BLaER1 (cell line): Measurements from ENCODE around the gene CALHM6.

Experiments used
- H3K27ac ChIP-seq: shearing (Covaris generic); formaldehyde crosslinking; 2 replicates; pipeline ENCODE4 v1.8.1; 2022
- H3K27me3 ChIP-seq: shearing (Covaris generic); formaldehyde crosslinking; 2 replicates; pipeline ENCODE4 v1.8.1; 2022
- H3K36me3 ChIP-seq: shearing (Covaris generic); formaldehyde crosslinking; 2 replicates; pipeline ENCODE4 v1.8.1; 2022
- H3K4me1 ChIP-seq: shearing (Covaris generic); formaldehyde crosslinking; 2 replicates; pipeline ENCODE4 v1.8.1; 2022
- H3K4me2 ChIP-seq: shearing (Covaris generic); formaldehyde crosslinking; 2 replicates; pipeline ENCODE4 v1.8.1; 2022
- H3K4me3 ChIP-seq: shearing (Covaris generic); formaldehyde crosslinking; 2 replicates; pipeline ENCODE4 v1.8.1; 2022
- H3K9ac ChIP-seq: shearing (Covaris generic); formaldehyde crosslinking; 2 replicates; pipeline ENCODE4 v1.8.1; 2022
- H3K9me3 ChIP-seq: shearing (Covaris generic); formaldehyde crosslinking; 2 replicates; pipeline ENCODE4 v1.8.1; 2022
- H4K20me1 ChIP-seq: shearing (Covaris generic); formaldehyde crosslinking; 2 replicates; pipeline ENCODE4 v1.8.1; 2022
- Cebpa-rat ChIP-seq: shearing (Covaris generic); IDR thresholded peaks from 2 replicates; pipeline ENCODE4 v1.8.1; 2022

CALHM6 gene

GRCh38 chr6:116461331-116461931 is at the start of gene CALHM6:
CALHM6 (plus strand) TSS chr6:116461375; CDS start chr6:116461930, 555 bp downstream.
- Histone ChIP-seq H3K36me3 (no peaks in the 10 kb centered on the region), H4K20me1 (no peaks in the 10 kb centered on the region), H3K27ac (no peak within 1 kb of the TSS), H3K4me2 (peak within 1 kb of the TSS; percentile 58), H3K9me3 (peaks cover 11% of the 10 kb centered on the region), H3K4me3 (peak within 1 kb of the TSS; percentile 60), H3K4me1 (peaks cover 10% of the 10 kb centered on the region; the same call in 1 of the 2 replicates), H3K9ac (no peak within 1 kb of the TSS), H3K27me3 (peaks cover 30% of the 10 kb centered on the region)
- TF ChIP-seq Cebpa-rat = no peak

- no peaks in the 10 kb centered on the region for H3K27me3 ChIP-seq
- no peak overlapping the region for H3K4me3 ChIP-seq
- no peaks in the 10 kb centered on the region for H3K36me3 ChIP-seq
- no peak for TF ChIP-seq Cebpa-rat
- H3K4me2 ChIP-seq = no peak overlapping the region
- peaks cover 28% of the 10 kb centered on the region for H3K4me1 ChIP-seq
- H3K9me3 ChIP-seq = no peaks in the 10 kb centered on the region
- no peak overlapping the region for H3K9ac ChIP-seq
- H4K20me1 ChIP-seq = no peaks in the 10 kb centered on the region
- H3K27ac ChIP-seq = no peak overlapping the region
Observed at GRCh38 chr6:116412270-116412669, 48.9 kb upstream of the CALHM6 start.

- H3K27ac ChIP-seq = no peak overlapping the region
- no peaks in the 10 kb centered on the region for H3K36me3 ChIP-seq
- no peak overlapping the region for H3K4me3 ChIP-seq
- no peak for TF ChIP-seq Cebpa-rat
- H3K27me3 ChIP-seq = no peaks in the 10 kb centered on the region
- peaks cover 28% of the 10 kb centered on the region for H3K4me1 ChIP-seq
- H3K9ac ChIP-seq = no peak overlapping the region
- no peaks in the 10 kb centered on the region for H3K9me3 ChIP-seq
- no peak overlapping the region for H3K4me2 ChIP-seq
- no peaks in the 10 kb centered on the region for H4K20me1 ChIP-seq
Observed at GRCh38 chr6:116413357-116413756, 47.8 kb upstream of the CALHM6 start.

GRCh38 chr6:116417661-116418060 is 43.5 kb upstream of the CALHM6 start:
- Histone ChIP-seq H4K20me1 (no peaks in the 10 kb centered on the region), H3K9me3 (no peaks in the 10 kb centered on the region), H3K4me1 (no peaks in the 10 kb centered on the region), H3K4me3 (no peak overlapping the region), H3K36me3 (no peaks in the 10 kb centered on the region), H3K9ac (no peak overlapping the region), H3K27ac (no peak overlapping the region), H3K4me2 (no peak overlapping the region), H3K27me3 (no peaks in the 10 kb centered on the region)
- TF ChIP-seq Cebpa-rat = no peak

GRCh38 chr6:116419069-116419786 is 41.9 kb upstream of the CALHM6 start:
- Histone ChIP-seq H3K27ac (no peak overlapping the region), H3K36me3 (no peaks in the 10 kb centered on the region)

GRCh38 chr6:116420341-116420740 is 40.8 kb upstream of the CALHM6 start:
- Histone ChIP-seq H3K4me3 (no peak overlapping the region), H4K20me1 (no peaks in the 10 kb centered on the region), H3K4me1 (no peaks in the 10 kb centered on the region), H3K27me3 (no peaks in the 10 kb centered on the region), H3K4me2 (no peak overlapping the region), H3K9ac (no peak overlapping the region), H3K36me3 (no peaks in the 10 kb centered on the region), H3K9me3 (no peaks in the 10 kb centered on the region), H3K27ac (no peak overlapping the region)
- no peak for TF ChIP-seq Cebpa-rat

More at GRCh38 chr6:116419069-116419786, 41.9 kb upstream of the CALHM6 start:
- H4K20me1 ChIP-seq = no peaks in the 10 kb centered on the region
- no peak overlapping the region for H3K9ac ChIP-seq
- H3K27me3 ChIP-seq = no peaks in the 10 kb centered on the region
- no peak overlapping the region for H3K4me2 ChIP-seq
- H3K9me3 ChIP-seq = no peaks in the 10 kb centered on the region
- no peaks in the 10 kb centered on the region for H3K4me1 ChIP-seq
- no peak for TF ChIP-seq Cebpa-rat
- H3K4me3 ChIP-seq = no peak overlapping the region

- H3K27ac ChIP-seq = no peak overlapping the region
- no peaks in the 10 kb centered on the region for H3K27me3 ChIP-seq
- H3K9ac ChIP-seq = no peak overlapping the region
- TF ChIP-seq Cebpa-rat = no peak
- H3K4me3 ChIP-seq = no peak overlapping the region
- no peaks in the 10 kb centered on the region for H3K9me3 ChIP-seq
- H3K4me1 ChIP-seq = no peaks in the 10 kb centered on the region
- no peak overlapping the region for H3K4me2 ChIP-seq
- no peaks in the 10 kb centered on the region for H3K36me3 ChIP-seq
- no peaks in the 10 kb centered on the region for H4K20me1 ChIP-seq
Observed at GRCh38 chr6:116422238-116422637, 38.9 kb upstream of the CALHM6 start.

GRCh38 chr6:116424001-116424400 is 37.2 kb upstream of the CALHM6 start:
- no peak for TF ChIP-seq Cebpa-rat
- no peaks in the 10 kb centered on the region for H4K20me1 ChIP-seq
- H3K27me3 ChIP-seq = no peaks in the 10 kb centered on the region
- H3K9ac ChIP-seq = no peak overlapping the region
- no peak overlapping the region for H3K4me2 ChIP-seq
- H3K27ac ChIP-seq = no peak overlapping the region
- no peaks in the 10 kb centered on the region for H3K4me1 ChIP-seq
- H3K9me3 ChIP-seq = no peaks in the 10 kb centered on the region
- no peak overlapping the region for H3K4me3 ChIP-seq
- H3K36me3 ChIP-seq = no peaks in the 10 kb centered on the region

- Histone ChIP-seq H3K4me3 (no peak overlapping the region), H3K27me3 (no peaks in the 10 kb centered on the region), H3K36me3 (no peaks in the 10 kb centered on the region), H4K20me1 (no peaks in the 10 kb centered on the region), H3K4me2 (no peak overlapping the region), H3K27ac (no peak overlapping the region), H3K9ac (no peak overlapping the region), H3K4me1 (no peaks in the 10 kb centered on the region), H3K9me3 (no peaks in the 10 kb centered on the region)
- TF ChIP-seq Cebpa-rat = no peak
Observed at GRCh38 chr6:116426551-116426950, 34.6 kb upstream of the CALHM6 start.

- Histone ChIP-seq H3K4me3 (no peak overlapping the region), H3K9me3 (no peaks in the 10 kb centered on the region), H3K4me1 (no peaks in the 10 kb centered on the region), H3K9ac (no peak overlapping the region), H3K27ac (no peak overlapping the region), H3K27me3 (no peaks in the 10 kb centered on the region), H4K20me1 (no peaks in the 10 kb centered on the region), H3K4me2 (no peak overlapping the region), H3K36me3 (no peaks in the 10 kb centered on the region)
- no peak for TF ChIP-seq Cebpa-rat
Observed at GRCh38 chr6:116429111-116429510, 32.1 kb upstream of the CALHM6 start.
